Gastrocnemius medialis (tissue), 4 donors: Measurements from ENCODE around the gene PKHD1.

Source experiments
- POLR2A ChIP-seq, 2 donors: fragments of 450-650 bp; IDR thresholded peaks; one replicate each; pipeline ENCODE4 v1.6.1; 2017; ENCODE audit warnings: antibody characterized with exemption in 2 of 2, mild to moderate bottlenecking in 2 of 2, moderate library complexity in 2 of 2
- TF ChIP-seq, protein P1 (sequence below), 5 experiments: fragments of 450-650 bp in 3 of 5; fragments of 200-600 bp in 2 of 5; sonication (generic) in 2 of 5; IDR thresholded peaks in 4 of 5; conservative IDR thresholded peaks in 1 of 5; 1 replicate in 4 of 5; 2 replicates in 1 of 5; pipeline ENCODE4 v1.5.1; 2016 to 2019; ENCODE audit warnings: antibody characterized with exemption in 5 of 5, mild to moderate bottlenecking in 3 of 5, moderate library complexity in 3 of 5

DNA sequence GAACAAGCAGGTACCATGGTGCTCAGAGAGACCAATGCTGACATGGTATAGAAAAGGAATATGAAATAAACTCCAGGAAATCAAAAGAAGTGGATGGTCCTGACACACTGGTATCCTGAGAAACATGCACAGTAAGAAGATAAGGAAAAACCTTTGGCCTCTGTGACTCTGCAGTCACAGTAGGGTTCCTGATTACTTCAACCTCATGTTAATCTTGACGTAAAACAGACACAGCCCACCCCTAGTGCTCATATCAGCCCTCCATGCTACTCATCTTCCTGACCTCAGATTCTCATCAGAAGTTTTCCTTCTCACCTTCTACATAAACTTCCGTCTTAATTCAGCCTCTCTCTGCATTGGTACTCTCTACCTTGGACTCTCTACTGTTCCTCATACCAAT lies 240.9 kb downstream of the PKHD1 start:
- TF ChIP-seq, protein P1, sequence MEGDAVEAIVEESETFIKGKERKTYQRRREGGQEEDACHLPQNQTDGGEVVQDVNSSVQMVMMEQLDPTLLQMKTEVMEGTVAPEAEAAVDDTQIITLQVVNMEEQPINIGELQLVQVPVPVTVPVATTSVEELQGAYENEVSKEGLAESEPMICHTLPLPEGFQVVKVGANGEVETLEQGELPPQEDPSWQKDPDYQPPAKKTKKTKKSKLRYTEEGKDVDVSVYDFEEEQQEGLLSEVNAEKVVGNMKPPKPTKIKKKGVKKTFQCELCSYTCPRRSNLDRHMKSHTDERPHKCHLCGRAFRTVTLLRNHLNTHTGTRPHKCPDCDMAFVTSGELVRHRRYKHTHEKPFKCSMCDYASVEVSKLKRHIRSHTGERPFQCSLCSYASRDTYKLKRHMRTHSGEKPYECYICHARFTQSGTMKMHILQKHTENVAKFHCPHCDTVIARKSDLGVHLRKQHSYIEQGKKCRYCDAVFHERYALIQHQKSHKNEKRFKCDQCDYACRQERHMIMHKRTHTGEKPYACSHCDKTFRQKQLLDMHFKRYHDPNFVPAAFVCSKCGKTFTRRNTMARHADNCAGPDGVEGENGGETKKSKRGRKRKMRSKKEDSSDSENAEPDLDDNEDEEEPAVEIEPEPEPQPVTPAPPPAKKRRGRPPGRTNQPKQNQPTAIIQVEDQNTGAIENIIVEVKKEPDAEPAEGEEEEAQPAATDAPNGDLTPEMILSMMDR (IDR thresholded peaks at IDR 0.05 in 4 of 5, conservative IDR thresholded peaks at IDR 0.05 in 1 of 5): no peak
- TF ChIP-seq POLR2A (IDR thresholded peaks at IDR 0.05): no peak
